ENCODE data around the gene DOCK8. TPM values are rescaled to one million over a fixed set of nuclear protein-coding genes. Genes with fewer than 3 reads are reported as not detected.

DOCK8 gene
- total and polyA plus RNA-seq, 2 of the 13 experiments (the other 11 are each of a cell fraction or from before 2014, with no cell fraction given) = 0.28 to 0.38 TPM

DNA sequence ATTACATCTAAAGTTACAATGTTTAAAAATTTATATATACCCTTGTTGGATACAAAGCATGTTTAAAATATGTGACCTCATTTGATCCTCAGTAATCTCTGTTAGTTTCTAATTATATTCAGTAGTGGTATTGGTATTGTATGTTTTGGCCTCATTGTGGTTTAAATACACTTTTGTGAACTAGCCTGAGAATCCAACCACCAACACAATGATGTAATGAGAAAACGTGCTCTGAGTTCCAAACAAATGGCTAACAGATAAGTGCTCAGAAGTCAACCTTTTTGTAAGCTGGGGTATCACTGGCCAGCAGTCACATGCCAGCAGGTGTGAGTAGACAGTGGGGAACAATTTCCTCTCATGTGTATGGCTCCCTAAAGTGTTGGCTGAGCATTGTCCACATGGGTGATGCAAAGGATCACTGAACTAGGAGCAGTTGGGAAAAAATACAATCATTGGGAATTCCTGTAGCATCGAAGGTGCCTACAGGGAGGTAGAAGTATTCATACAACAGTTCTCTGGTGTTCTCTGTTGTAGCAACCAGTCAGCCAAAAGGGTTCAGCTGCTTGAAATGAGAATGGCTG is 56.1 kb downstream of the DOCK8 start:
- Histone ChIP-seq H3K4me3 (replicated peaks in 1 of 3; ENCODE audit: insufficient read depth in 1 of 3, low read depth in 2 of 3, low read length in 3 of 3) (no peak overlapping the region), H2AFZ (ENCODE audit: low read length) (no peak overlapping the region), H4K20me1 (ENCODE audit: insufficient read depth, low read length) (no peaks in the 10 kb centered on the region), H3K4me1 (ENCODE audit: insufficient read depth, low read length) (no peaks in the 10 kb centered on the region), H3K36me3 (replicated peaks in 1 of 2; ENCODE audit: control insufficient read depth in 1 of 2, insufficient read depth in 2 of 2, low read length in 2 of 2) (no peaks in the 10 kb centered on the region), H3K27ac (ENCODE audit: extremely low read length, insufficient read depth, low read length) (no peak overlapping the region), H3K27me3 (ENCODE audit: control insufficient read depth in 1 of 2, insufficient read depth in 2 of 2, low read length in 2 of 2) (no peaks in the 10 kb centered on the region), H3K9me3 (ENCODE audit: low read length) (no peaks in the 10 kb centered on the region), H3K4me2 (ENCODE audit: low read depth, low read length) (no peak overlapping the region), H3K79me2 (ENCODE audit: insufficient read depth, low read length) (no peaks in the 10 kb centered on the region), H3K9ac (ENCODE audit: insufficient read depth, low read depth, low read length) (no peak overlapping the region)
- 42% methylated on average over 2 of the region's 2 CpGs for WGBS (ENCODE audit: low lambda C conversion rate)
- TF ChIP-seq ZBTB20 (CRISPR knock-in tag; IDR thresholded peaks at IDR 0.05; ENCODE audit: borderline replicate concordance, low read depth) = no peak
- TF ChIP-seq POGZ (CRISPR knock-in tag; IDR thresholded peaks at IDR 0.05) = no peak
- TF ChIP-seq ELF3 (CRISPR knock-in tag; IDR thresholded peaks at IDR 0.05) = no peak
- no peak for TF ChIP-seq KLF13 (CRISPR knock-in tag; IDR thresholded peaks at IDR 0.05)
- no peak for TF ChIP-seq ZNF660 (CRISPR knock-in tag; IDR thresholded peaks at IDR 0.05; ENCODE audit: borderline replicate concordance, low read depth)
- FAIRE-seq (no peak), DNase-seq (ENCODE audit: low spot score) (no peak), ATAC-seq (no peak)
- in situ Hi-C loops (cut with HindIII; ENCODE audit: extremely low pct_ligation_motif_present, low pct_unique_long_range_greater_than_20kb) (no loop called here), intact Hi-C loops (cut with micrococcal nuclease; ENCODE audit: unreplicated experiment) (no loop called here)
- no TSS peak for BruUV-seq (replicated peaks)
- POLR2A ChIA-PET = no interaction called here
- CTCF ChIA-PET (ENCODE audit: low intra/inter-chr PET ratio, low total read pairs) = no interaction called here

DNA sequence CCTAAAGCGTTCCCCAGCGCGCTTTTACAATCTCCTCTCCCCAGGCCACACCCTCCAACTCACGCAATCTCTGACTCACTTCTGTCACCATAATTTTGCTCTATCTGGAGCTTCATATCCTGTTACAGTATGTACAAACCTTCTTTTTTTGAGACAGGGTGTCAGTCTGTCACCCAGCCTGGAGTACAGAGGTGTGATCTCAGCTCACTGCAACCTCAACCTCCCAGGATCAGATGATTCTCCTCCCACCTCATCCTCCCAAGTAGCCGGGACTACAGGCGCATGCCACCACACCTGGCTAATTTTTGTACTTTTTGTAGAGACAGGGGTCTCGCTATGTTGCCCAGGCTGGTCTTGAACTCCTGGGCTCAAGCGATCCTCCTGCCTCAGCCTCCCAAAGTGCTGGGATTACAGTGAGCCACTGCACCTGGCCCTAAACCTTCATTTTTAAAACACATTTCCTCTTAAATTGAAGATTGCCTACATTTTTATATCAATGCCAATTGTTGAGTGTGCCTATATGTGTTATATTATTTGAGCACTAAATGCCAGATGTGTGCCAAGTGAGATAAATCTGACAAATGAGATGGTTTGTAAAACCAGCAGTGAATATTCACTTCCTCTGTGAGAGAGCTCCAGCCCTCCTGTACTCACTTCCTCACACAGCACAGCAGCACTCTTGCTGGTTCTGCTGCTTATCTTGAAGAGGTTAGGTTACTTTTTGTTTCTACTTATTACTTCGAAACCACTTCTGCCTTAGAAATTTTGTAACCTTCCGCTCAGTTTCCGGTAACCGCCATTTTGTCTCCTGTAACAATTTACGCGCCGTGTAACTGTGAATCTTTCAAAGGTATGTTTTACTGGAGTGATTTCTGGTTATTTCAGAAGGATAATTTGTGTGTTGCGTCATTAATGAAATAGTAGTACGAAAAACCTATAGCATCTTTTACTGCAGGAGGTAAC is 57.9 kb downstream of the DOCK8 start:
- CTCF ChIA-PET (ENCODE audit: low intra/inter-chr PET ratio, low total read pairs) = no interaction called here
- H3K4me3 ChIP-seq (replicated peaks in 1 of 3; ENCODE audit: insufficient read depth in 1 of 3, low read depth in 2 of 3, low read length in 3 of 3) = no peak overlapping the region
- H2AFZ ChIP-seq (ENCODE audit: low read length) = no peak overlapping the region
- DNase-seq (ENCODE audit: low spot score) (no peak), ATAC-seq (no peak), FAIRE-seq (no peak)
- H3K9ac ChIP-seq (ENCODE audit: insufficient read depth, low read depth, low read length) = no peak overlapping the region
- 78% methylated on average over 17 of the region's 17 CpGs for WGBS (ENCODE audit: low lambda C conversion rate)
- POLR2A ChIA-PET = no interaction called here
- no peaks in the 10 kb centered on the region for H3K79me2 ChIP-seq (ENCODE audit: insufficient read depth, low read length)
- no TSS peak for BruUV-seq (replicated peaks)
- H3K27ac ChIP-seq (ENCODE audit: extremely low read length, insufficient read depth, low read length) = no peak overlapping the region
- no peaks in the 10 kb centered on the region for H3K36me3 ChIP-seq (replicated peaks in 1 of 2; ENCODE audit: control insufficient read depth in 1 of 2, insufficient read depth in 2 of 2, low read length in 2 of 2)
- no peaks in the 10 kb centered on the region for H3K9me3 ChIP-seq (ENCODE audit: low read length)
- no peak overlapping the region for H3K4me2 ChIP-seq (ENCODE audit: low read depth, low read length)
- H3K4me1 ChIP-seq (ENCODE audit: insufficient read depth, low read length) = no peaks in the 10 kb centered on the region
- no peaks in the 10 kb centered on the region for H4K20me1 ChIP-seq (ENCODE audit: insufficient read depth, low read length)
- H3K27me3 ChIP-seq (ENCODE audit: control insufficient read depth in 1 of 2, insufficient read depth in 2 of 2, low read length in 2 of 2) = no peaks in the 10 kb centered on the region
- in situ Hi-C loops (cut with HindIII; ENCODE audit: extremely low pct_ligation_motif_present, low pct_unique_long_range_greater_than_20kb) = no loop called here
- intact Hi-C loops (cut with micrococcal nuclease; ENCODE audit: unreplicated experiment) = no loop called here
- TF ChIP-seq, protein P1, sequence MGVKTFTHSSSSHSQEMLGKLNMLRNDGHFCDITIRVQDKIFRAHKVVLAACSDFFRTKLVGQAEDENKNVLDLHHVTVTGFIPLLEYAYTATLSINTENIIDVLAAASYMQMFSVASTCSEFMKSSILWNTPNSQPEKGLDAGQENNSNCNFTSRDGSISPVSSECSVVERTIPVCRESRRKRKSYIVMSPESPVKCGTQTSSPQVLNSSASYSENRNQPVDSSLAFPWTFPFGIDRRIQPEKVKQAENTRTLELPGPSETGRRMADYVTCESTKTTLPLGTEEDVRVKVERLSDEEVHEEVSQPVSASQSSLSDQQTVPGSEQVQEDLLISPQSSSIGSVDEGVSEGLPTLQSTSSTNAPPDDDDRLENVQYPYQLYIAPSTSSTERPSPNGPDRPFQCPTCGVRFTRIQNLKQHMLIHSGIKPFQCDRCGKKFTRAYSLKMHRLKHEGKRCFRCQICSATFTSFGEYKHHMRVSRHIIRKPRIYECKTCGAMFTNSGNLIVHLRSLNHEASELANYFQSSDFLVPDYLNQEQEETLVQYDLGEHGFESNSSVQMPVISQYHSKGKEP (CRISPR knock-in tag; IDR thresholded peaks at IDR 0.05) = no peak
- TF ChIP-seq ZNF790 (CRISPR knock-in tag; IDR thresholded peaks at IDR 0.05; ENCODE audit: borderline replicate concordance) (no peak), IKZF4 (CRISPR knock-in tag; IDR thresholded peaks at IDR 0.05; ENCODE audit: borderline replicate concordance, low read depth, not compliant biosample characterization) (no peak), STAG1 (CRISPR knock-in tag; IDR thresholded peaks at IDR 0.05) (no peak)
- TF ChIP-seq, protein P2, sequence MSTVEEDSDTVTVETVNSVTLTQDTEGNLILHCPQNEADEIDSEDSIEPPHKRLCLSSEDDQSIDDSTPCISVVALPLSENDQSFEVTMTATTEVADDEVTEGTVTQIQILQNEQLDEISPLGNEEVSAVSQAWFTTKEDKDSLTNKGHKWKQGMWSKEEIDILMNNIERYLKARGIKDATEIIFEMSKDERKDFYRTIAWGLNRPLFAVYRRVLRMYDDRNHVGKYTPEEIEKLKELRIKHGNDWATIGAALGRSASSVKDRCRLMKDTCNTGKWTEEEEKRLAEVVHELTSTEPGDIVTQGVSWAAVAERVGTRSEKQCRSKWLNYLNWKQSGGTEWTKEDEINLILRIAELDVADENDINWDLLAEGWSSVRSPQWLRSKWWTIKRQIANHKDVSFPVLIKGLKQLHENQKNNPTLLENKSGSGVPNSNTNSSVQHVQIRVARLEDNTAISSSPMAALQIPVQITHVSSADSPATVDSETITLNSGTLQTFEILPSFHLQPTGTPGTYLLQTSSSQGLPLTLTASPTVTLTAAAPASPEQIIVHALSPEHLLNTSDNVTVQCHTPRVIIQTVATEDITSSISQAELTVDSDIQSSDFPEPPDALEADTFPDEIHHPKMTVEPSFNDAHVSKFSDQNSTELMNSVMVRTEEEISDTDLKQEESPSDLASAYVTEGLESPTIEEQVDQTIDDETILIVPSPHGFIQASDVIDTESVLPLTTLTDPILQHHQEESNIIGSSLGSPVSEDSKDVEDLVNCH (CRISPR knock-in tag; IDR thresholded peaks at IDR 0.05) = no peak
